Measurements from ENCODE around the gene GRIN2D.
A peak's percentile ranks its signal among the peaks of the same experiment; 100 is the strongest.
"Not testable (repeated sequence)": the region's sequence is repeated elsewhere in the genome, so short reads cannot be mapped to it uniquely, and the experiment has no call there.

Gene GRIN2D

DNA sequence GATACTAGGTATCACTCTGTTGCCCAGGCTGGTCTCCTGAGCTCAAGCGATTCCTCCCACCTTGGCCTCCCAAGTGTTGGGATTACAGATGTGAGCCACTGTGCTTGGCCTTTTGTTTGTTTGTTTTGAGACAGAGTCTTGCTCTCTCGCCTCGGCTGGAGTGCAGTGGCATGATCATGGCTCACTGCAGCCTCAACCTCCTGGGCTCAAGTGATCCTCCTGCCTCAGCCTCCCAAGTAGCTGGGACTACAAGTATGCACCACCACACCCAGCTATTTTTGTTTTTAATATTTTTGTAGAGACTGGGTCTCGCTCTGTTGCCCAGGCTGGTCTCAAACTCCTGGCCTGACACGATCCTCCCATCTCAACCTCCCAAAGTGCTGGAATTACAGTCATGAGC, 21.7 kb upstream of the GRIN2D start:
- not testable (repeated sequence) for DNase-seq (ENCODE audit: low spot score)

DNA sequence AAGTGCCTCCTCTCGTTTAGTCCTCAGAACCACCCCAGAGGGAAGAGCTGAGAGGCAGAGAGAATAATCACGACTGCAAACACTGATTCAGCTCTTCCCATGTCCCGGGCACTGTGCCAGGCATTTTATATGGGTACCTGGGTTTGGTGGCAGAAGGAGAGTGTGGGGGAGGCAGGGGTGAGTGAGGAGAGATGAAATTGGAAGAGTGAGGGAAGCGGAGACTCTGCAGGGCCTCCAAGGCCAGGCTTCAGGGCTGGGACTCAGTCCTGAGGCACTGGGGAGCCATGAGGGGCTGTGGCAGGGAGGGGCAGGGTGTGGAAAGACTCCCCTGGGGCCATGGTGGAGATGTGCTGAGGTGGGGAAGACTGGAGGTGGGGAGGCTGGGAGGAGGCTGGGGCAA, 20.6 kb upstream of the GRIN2D start:
- DNase-seq (ENCODE audit: low spot score), result no peak

DNA sequence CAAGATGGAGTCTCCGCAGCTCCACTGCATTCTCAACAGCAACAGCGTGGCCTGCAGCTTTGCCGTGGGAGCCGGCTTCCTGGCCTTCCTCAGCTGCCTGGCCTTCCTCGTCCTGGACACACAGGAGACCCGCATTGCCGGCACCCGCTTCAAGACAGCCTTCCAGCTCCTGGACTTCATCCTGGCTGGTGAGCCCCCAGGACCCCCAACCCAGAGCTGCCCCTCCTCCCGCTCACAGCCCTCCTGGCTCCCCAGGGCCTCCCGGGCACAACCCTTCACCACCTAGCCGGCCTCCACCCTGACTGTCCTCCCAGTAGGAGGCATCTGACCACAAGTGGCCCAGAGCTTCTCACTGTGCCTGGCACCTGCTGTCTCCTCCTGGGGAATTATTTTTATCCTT, 19.9 kb upstream of the GRIN2D start:
- no peak for DNase-seq (ENCODE audit: low spot score)

DNA sequence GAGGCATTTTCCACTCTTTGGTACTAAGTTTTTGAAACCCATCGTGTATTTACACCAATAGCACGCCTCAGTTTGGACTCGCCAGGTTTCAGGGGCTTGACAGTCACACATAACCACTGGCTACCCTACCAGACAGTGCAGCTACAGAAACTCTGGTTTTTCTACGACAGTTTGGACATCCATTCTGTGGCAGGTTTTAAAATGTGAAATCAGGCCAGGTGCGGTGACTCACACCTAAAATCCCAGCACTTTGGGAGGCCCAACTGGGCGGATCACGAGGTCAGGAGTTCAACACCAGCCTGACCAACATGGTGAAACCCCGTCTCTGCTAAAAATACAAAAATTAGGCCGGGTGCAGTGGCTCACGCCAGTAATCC, 15.3 kb upstream of the GRIN2D start:
- no peak for DNase-seq (ENCODE audit: low spot score)

DNA sequence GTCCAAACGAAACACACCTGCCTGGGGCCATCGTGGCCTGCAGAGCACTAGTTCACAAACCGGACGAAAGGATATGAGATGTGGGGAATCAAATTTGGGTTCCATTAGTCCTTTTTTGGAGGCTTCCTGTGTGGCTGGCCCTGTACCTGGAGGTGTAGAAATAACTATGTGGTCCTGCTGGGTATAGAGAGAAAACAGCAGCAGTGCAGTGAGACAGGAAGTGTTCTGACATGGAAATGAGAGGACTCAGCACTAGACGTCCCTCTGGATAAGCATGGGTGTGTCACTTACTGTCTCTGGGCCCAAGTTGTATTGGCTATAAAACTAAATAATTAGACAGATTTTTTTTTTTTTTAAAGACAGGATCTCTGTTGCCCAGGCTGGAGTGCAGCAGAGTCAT, 14.4 kb upstream of the GRIN2D start:
- DNase-seq (ENCODE audit: low spot score), result no peak

DNA sequence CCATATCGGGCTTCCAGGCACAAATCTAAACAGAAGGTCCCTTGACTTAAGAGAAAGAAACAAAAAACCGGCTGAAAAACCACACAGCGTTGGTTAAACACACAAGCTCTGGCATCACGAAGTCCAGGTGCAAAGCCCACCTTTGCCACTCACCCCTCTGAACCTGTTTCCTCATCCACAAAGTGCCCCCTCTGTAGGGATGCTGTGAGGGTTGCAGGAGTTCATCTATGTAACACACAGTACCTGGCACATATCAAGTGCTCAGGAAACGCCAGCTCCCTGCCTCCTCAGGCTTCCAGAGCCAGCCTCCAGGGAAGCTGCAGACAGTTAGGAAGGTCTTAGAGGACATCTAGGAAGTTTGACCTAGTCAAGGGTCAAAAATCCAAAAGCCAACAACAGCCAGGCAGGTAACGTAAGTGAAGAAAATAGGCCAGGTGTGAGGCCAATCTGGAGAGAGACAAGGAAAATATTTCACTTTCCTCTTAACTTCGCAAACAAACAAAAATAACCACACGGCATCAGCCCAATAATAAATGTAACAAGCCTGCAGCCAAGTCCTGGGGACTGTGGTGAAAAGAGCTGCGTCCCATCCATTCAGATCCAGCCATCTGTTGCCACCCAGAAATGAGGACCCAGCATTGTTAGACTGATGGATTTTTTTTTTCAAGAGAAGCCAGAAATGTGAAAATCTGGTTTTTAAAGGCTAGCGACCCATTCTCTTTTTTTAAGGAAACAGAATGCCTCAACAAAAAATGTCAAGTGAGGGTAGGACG, 12.1 kb upstream of the GRIN2D start:
- DNase-seq (ENCODE audit: low spot score), result no peak

DNA sequence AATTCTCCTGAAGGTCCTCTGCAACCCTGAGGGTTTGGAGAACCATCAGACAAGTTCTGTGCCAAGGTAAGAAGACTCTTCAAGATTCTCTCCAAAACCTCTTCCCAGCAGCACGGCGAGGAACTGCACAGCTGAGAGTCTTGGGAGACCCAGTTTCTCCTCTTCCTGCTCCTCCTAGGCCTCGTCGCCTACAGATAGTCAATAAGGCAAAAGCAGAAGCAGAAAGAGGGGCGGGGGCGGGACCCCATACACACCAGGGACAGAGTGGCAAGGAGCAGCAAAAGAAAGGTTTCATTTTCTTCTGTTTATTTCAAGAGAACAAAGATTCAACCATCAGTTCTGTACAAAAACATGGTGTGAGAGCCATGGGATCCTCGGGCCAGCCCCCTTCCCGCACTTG, 11.2 kb upstream of the GRIN2D start:
- DNase-seq (ENCODE audit: low spot score), result no peak

DNA sequence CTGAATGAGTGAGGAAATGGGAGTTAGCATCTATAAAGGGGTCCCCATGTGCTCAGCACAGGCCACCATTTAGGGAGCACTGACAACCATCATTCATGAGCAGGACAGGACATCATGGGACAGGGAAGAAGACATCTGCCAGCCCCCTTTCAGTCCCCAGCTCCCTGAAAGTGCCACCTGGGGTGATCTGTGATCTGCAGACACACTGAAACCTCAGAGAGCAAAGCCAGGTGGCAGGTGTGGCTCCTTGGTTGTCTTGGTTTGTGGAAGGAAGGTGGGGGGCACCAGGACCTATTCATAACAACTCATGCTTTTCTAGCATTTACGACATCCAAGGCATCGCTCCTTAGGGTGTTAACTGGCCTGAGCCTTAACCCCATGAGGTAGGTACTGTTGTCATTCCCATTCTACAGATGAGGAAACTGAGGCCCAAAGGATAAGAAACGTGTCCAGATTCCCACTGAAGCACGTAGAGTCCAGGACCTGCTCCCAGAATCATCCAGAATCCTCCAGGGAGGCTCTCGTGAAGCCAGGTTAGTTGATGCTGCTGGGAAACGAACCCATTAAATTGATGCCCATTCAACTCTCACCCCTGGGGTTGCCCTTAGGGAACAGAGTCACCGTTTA, 7.9 kb upstream of the GRIN2D start:
- DNase-seq (ENCODE audit: low spot score), result no peak

DNA sequence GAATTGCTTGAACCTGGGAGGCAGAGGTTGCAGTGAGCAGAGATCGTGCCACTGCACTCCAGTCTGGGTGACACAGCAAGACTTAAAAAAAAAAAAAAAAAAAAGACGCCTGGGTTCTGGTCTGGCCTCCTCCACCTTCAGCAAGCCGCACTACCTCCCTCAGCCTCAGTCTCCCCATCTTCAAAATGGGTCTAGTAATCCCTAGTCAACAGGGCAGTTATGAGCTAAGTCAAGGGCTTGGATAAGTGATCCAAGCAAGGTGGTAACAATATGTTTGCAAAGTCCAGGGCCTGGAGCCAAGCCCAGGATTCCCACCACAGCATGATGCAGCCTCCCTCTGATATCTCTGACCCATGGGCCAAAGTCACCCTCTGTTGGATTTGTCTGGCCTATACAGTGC, 6.5 kb upstream of the GRIN2D start:
- no peak for DNase-seq (ENCODE audit: low spot score)

DNA sequence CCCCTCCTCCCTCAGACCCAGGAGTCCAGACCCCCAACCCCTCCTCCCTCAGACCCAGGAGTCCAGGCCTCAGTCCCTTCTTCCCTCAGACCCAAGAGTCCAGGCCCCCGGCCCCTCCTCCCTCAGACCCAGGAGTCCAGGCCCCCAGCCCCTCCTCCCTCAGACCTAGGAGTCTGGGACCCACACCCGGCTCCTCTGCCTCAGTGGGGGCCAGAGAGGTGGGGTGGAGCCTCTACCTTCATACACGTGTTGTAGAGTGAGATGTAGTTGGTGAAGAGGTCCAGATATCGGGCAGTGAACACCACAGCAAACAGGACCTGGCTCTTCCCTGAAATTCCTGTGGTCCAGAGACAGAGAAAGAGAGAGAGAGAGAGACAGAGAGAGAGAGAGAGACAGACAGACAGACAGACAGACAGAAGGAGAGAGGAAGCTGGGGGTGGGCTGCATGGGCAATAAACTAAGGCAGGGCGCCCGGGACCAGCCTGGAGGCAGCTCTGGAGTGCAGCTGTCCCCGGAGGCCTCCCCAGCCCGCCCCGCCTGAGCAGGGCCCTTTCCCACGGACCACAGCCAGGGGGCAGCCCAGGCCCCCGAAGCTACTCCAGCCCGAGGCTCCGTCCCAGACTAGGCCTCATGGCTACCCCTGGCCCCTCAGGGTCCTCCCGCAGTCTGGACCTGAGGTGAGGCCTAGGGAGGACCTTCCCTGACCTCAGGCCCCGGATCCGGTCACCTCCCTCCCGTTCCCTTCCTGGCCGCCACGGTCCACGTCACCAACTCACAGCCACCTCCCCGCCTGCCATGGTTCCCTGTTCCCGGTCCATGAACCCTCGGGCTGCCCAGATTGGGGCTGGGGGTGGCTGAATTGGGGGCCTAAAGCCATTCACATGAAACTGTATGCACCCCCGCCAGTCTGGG, 3.0 kb upstream of the GRIN2D start:
- DNase-seq (ENCODE audit: low spot score), result peak; percentile 60

DNA sequence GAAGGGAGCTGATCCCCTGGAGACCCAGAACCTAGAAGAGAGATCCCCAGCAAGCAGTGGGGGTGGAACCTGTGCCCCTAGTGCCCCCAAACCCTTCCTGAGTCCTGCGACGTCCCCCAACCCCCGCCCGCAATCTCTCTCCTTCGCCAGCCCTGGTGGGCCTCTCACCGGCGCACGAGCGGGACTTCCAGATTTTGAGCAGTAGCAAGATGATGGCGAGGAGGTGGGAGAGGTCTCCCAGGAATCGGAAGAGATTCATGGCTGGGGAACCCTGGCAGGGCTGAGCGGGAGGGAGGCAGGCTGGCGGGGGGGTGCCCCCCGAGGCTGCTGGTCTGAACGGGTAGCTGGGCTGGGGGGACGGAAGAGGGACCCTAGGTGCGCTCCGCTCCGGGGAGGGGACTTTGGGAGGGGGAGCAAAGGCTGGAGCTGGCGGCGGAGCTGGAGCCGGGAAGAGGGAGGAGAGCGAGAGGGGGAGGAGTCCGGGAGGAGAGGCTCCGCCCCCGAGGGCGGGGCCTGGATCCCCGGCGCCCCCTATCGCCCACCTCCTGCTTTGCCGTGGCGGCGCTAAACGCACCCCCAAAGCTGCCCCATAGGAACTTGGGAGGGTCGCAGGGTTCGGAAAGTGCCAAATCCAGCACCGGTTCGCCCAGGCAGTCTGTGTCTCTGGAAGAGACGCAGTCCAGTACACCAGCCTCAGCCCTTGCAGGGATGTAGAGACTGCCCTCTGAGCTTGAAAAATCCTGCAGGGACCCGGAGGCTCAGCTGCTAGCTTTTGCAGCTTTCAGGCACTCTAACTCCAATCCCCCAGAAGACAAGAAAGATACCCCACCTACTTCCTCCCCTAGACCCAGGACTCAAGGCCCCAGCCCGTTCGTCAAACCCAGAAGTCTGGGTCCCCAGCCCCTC, 2.1 kb upstream of the GRIN2D start, which contains the start of gene KDELR1:
TSS of gene KDELR1 (minus strand) at position 452 of the 906 bp plus-strand sequence. CDS start at position 259, 193 bp downstream.
- DNase-seq (ENCODE audit: low spot score), result peak; percentile 69

DNA sequence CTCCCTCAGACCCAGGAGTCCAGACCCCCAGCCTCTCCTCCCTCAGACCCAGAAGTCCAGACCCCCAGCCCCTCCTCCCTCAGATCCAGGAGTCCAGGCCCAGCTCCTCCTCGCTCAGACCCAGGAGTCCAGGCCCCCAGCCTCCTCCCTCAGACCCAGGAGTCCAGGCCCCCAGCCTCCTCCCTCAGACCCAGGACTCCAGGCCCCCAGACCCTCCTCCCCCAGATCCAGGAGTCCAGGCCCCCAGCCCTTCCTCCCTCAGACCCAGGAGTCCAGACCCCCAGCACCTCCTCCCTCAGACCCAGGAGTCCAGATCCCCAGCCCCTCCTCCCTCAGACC, 1.5 kb upstream of the GRIN2D start:
- not testable (repeated sequence) for DNase-seq (ENCODE audit: low spot score)

DNA sequence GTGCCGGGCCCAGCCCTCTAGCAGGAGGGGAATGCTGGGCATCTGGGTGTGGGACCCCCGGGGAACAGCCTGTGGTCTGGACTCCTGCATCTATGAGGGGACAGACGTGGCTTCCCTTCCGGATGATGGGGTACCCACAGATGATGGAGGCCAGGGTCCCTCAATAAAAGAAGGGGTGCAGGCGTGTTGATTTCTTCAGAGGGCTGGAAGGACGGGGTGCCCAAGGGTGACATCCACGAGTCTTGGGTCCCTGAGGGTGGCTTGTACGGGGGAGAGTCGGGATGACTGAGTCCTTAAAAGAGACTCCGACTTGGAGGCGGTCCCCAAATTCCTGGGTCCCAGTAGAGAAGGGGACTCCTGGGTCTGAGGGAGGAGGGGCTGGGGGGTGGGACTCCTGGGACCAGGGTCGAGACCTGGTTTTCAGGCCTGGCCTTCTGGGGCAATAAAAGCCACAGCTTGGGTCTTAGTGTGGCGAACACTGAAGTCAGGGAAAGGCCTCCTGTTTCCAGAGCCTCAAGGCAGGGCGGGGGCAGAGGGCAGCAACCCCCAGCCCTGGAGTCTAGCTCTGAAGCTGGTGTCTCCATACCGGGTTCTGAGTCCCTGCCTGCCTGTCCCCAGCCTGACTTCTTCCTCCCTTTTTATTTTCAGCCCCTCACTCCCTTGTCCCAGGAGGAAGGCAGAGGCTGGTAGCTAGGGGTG, 459 bp upstream of the GRIN2D start:
- DNase-seq (ENCODE audit: low spot score), result no peak

DNA sequence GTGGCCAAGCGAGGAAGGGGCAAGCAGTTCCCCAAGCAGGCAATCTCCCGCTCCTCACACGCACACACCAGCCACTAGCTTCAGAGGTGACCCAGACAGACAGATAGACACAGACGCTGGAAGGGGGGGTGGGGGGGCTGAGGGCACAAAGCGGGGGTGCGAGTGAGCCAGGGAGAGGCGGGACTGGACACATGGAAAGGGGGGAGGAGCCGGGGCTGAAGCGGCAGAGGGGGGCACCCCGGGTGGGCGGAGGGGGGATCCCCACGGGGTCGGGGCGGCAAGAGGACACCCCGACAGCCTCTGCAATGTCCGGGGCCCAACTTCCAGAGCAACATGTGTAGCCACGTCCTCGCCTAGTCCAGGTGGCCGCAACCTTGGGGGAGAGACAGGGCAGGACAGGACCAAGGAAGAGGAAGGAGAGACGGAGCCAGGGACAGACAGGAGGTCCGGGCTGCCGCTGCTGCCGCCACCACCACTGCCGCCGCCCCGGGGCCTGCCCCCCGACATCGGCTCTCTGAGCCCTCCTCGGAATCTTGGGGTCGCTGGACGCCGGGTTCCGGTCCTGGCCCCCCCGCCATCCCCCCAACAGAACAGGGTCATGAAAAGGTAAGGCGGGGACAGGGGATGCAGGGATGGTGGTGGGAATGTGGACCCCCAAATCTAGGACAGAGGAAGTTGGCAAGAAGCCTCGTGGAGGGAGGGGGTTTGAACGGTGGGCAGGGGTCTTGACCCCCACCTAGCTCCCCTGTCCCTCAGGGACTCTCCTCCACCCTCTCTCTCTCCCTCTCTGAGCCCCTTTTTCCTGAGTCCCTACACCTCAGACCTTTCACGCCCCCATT, 1.1 kb downstream of the GRIN2D start:
- DNase-seq (ENCODE audit: low spot score), result no peak

DNA sequence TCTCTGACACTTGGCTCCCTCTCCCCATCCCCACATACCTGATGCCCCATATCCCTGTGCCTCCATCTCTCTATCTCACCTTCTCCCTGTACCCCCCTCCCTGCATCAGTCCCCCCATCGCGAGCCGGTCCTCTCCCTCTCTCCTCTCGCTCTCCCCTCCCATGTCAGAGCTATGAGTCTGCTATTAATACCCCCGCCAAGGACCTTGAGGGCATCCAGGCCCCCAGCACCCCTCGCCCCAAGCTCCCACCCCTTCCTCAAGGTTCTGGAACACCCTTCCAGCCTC, 1.6 kb downstream of the GRIN2D start:
- DNase-seq (ENCODE audit: low spot score), result no peak

DNA sequence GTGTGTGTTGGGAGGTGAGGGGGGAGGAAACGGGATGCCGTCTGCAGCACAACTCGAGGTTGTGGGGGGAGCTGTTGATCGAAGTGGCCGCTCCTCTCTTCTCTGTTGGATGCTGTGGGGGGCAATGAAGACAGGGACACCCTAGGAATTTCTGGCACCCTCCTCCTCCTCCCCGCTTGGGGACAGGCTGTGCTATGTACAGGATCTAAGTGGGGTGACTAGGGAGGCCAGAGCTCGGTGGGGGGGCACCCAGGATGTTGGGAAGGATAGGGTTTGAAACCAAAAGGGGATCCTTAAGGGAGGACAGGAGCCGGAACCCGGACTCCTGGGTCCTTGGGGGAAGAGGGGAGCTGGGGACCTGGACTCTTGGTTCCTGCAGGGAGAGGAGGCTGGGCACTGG, 2.0 kb downstream of the GRIN2D start:
- DNase-seq (ENCODE audit: low spot score), result no peak

DNA sequence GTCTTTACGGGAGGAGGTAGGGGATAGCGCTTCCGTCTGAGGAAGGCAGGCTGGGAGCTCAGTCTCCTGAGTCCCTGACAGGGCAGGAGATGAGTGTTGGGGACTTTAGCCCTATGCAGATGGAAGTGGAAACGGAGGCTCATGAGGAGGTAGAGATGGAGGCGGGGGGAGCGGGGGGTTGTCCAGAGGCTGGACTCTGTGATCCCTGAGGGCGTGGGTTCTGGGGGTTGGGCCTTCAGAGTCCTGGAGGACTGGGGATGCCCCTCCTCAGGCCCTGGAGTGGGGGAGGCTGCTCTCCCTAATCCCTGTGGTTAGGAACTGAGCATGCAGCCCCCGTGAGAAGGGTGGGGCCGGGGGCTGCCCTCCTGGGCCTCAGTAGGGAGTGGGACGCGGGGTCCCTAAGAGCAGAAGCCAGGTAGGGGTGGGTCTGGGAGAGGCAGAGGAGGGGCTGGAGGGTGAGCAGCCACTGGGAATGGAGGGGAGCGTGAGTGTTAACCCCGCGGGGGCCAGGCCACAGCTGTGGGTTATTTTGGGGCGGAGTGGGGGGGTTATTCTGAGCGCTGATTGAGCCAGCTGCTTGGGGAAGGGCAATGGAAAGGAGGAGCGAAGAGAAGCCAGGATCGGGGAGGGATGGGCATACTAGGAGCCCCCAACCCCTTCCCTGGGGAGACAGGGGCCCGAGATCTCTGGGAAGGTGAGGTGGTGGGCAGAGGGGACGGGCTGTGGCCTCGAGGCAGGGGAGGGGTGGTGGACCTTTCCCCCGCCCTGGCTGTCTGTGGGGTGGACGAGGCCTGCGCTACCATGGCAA, 2.8 kb downstream of the GRIN2D start:
- no peak for DNase-seq (ENCODE audit: low spot score)

DNA sequence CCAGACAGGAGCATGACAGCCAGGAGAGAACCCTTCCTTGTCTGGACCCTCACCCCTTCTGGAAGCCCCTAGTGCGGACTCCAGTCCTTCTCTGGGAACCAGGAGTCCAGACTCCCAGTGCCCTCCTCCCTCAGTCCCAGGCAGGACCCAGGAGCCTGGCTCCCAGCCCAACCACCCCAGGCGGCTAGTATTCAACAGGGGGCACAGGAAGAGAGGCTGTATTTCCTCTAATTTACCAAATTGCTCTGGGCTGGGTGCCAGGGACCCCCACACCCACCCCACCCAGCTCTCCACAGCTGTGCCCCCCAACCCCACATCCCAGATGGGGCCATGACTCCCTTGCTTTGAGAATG, 3.3 kb downstream of the GRIN2D start:
- no peak for DNase-seq (ENCODE audit: low spot score)

DNA sequence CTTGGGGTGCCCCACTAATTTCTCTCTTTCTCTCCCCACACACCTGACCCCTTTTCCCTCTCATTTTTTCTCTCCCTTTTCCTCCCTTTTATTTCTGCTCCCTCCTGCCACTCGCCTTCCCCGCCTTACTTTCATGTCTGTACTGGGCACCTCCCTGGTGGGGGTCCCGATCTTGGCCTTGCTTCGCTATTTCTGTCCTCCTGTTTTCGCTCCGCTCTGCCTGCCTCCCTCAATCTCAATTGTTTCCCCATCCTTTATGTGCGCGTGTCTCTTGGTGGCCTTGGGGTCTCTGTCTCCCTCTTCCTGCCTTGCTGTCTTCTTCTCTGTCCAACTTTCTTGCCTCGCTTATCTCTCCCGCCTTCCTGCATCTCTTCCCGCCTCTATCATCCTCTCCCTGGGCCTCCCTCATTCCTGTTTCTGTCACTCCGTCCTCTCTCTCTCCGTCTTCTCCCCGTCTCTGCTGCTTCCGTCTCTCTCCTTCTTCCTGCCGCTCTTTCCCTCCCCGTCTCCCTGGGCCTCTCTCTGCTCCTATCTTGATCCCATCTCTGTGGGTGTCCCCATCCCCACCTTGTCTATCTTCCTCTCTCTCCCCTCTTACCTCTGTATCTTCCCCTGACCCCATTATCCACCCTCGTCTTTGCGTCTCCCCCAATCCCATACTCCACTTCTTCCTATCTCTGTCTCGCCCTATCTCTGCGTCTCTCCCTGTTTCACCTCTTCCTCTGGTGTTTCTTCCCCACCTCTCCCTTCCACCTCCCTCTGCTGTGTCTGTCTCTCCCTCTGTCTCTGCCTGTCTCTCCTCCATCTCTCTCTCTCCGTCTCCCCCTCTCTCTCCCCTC, 4.0 kb downstream of the GRIN2D start:
- no peak for DNase-seq (ENCODE audit: low spot score)
